HK-2 (cell line): Measurements from ENCODE around the gene TAGLN2.
A peak's percentile ranks its signal among the peaks of the same experiment; 100 is the strongest.

Source experiments
- DNase-seq: peaks from one replicate; pipeline ENCODE4 v3.0.0-alpha.2; 2018; ENCODE audit not compliant: unreplicated experiment

The TAGLN2 gene

DNA sequence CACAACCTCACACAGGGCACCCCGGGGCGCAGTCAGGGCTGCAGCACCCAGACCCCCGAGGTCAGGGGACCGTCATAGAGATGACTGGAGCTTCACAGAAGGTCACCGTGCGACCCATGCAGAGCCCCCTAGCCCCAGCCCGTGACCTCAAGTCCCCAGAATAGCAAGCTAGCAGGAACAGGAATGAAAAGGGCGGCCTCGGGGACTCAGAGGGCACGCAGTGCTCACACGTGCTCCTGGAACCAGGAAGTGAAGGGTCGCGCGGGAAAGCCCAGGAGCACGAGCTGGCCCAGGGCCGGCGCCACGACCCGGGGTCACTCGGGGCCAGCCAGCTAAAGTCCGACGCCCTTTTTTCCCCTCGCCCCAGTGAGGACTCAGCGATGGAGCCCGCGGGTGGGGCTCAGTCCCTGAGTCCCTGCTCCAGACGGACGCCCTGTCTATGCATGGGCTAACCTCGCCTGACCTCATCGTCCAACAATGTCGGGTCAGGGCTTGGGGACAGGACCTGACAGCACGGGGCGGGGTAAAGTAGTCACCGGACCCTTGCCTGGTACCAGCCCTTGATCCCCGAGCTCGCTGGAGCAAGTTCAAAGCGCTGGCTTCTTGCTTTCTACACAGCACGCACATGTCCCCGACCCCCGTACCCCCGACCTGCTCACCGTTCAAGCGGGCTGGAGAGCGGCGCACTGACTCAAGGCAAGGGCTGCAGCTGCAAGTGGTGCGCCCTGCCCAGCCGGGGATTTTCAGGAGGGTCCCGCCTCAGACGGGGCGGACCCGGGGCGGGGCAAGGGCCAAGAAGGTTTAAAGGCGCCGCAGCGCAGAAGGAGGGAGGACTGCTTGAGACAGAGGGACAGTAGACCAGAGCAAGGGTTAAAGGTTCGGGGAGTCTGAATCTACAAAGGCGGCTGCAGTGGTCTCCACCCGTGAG is at the start of gene TAGLN2:
Gene TAGLN2, minus strand, starts transcription at position 717 of the 928 bp plus-strand sequence. CDS start 4,998 bp downstream, outside the sequence.
- DNase-seq: peak; percentile 92

DNA sequence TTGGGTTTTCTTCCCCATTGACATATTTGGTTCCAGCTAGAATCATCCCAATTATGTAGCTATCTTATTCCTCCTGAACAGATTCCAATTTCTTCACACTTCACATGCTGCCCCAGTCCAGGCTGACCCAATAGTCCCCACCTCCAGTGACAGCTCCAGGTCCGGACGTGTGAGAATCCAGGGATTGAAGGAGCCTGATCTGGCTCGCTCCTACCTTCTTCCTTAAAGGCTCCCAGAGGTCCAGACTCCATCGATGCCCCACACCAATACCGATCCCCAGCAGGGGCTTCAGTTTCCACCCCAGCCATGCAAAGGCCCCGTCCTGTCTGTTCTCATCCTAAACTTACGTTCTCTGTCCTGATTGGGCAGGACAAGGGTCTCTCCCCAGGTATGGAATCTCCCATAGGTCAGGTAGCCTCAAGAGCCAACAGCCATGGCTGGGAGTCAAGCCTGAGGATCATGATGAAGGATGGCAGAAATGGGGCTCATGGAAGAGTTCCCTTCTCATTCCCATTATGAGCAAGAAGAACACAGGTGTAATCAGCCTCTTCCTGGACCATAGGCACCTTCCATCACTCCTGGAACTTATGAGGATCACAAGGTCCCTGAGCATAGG is 49.2 kb upstream of the TAGLN2 start:
- DNase-seq: no peak

DNA sequence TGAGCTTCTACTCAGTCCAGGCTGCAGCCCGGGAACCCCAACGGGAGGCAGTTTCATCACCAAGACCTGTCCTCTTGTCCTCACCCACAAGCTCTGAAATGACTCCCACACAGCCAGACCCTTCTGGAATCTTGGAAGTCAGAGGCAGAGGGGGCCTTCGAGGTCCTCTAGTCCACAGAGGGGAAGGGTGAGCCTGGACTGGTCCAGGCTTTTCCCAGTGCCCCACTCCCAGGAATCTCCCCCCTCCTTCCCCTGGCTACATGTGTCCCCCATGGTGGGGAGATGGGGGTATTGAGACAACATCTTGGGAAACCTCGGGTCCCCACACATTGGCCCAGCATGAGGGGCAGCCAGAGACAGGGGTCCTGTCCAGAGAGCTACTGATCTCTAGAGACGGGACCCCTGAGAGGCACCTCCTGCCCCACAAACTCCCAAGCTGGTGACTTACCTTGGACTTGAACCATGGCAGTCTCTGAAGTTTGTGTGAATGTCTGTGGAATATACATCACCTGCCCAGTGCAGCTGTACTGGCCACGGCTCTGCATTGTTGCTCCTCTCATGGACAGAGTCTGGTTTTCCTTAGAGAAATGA is 48.1 kb upstream of the TAGLN2 start:
- DNase-seq: no peak

GRCh38 chr1:159972443-159973205 is 47.3 kb upstream of the TAGLN2 start:
- DNase-seq: no peak

- DNase-seq: no peak
These were observed 45.6 kb upstream of the TAGLN2 start for GRCh38 chr1:159970932-159971342.

- DNase-seq: no peak
These were observed 43.6 kb upstream of the TAGLN2 start for GRCh38 chr1:159968901-159969300.

- DNase-seq: no peak
These were observed 40.0 kb upstream of the TAGLN2 start for GRCh38 chr1:159965263-159965662.

DNA sequence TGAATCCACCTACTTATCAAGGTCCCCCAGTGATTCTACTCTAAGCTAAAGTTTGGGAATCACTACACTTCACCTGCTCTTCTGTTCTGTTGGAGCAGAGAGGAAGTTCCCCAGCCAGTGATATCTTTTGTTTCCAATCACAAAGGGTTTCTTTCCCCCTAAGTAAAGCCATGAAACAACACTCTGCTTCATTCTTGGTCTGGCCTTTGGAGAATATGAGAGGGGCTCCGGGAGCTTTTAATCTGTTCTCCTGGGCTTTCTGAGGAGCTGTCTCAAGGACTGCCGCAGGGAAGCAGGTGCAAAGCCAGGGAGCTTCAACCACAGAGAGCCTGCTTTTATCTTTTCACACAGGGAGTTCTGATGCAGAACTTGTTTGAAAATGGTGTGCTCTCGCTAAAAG is 38.8 kb upstream of the TAGLN2 start:
- DNase-seq: no peak

- no peak for DNase-seq
These were observed 36.9 kb upstream of the TAGLN2 start for GRCh38 chr1:159962176-159962575.

- DNase-seq: no peak
These were observed 36.3 kb upstream of the TAGLN2 start for GRCh38 chr1:159961636-159962035.

- peak; percentile 22 for DNase-seq
These were observed 35.5 kb upstream of the TAGLN2 start for GRCh38 chr1:159960721-159961381.

DNA sequence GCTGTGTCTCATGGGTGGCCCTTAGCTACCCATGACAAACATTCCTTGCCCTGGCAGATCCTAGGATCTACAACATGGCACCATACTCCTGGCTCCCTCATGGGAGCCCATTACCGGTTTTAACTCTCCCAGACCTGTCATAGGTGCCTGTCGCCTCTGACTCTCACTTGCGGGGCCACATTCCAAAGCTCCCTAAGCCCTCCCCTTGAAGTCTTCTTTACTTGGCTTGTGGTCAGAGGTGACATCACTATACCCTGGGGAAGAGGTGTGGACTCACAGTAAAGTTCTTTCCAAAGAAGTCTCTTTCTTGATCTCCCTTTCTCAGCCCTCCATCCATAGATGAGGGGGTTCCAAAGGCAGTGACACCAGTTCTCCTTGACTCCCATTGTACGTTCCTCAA is 34.1 kb upstream of the TAGLN2 start:
- no peak for DNase-seq

GRCh38 chr1:159958719-159959380 is 33.5 kb upstream of the TAGLN2 start:
- DNase-seq: no peak

DNA sequence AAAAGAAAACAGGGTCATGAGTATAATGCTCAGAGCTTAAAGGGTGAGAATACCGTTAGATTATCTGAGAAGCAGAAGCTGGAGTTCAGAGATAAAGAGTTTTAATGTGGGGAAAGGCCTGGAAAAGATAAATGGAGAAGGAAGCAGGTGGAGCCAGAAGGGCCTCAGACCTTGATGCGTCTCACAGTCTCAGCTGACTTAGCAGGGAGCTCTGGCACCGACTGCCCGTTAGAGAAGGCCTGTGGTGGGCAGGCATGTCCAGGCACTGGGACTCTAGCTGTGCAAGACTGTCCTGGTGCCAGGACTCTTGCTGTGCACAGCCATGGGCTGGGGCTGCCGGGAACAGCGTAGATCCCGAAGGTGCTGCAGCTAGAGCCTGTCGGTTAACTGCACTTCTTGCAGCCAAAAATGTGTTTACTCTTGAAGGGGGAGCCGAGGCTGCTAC is 32.5 kb upstream of the TAGLN2 start:
- DNase-seq: no peak

DNA sequence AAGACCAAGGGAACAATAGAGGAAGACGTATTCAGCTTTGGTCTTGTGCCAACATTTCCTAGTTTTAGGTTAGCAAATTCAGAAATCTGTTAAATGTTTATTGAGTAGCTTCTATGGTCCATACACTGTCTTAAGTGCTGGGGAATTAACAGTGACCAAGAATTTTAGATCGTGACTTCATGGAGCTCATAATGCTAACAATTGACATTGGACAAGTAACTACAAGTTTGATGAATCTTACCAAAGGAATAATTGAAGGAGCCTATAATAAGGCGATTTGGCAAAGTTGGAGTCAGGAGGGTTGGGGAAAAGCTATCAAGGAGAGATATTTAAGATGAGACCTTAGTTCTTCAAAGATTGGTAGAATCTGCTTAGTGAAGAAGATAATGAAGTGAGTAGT is 30.1 kb upstream of the TAGLN2 start:
- DNase-seq: no peak

- DNase-seq: no peak
These were observed 28.5 kb upstream of the TAGLN2 start, which contains the start of gene SLAMF9 for GRCh38 chr1:159953536-159954515. SLAMF9 (minus strand) TSS chr1:159954237; CDS start chr1:159954137, 100 bp downstream.

DNA sequence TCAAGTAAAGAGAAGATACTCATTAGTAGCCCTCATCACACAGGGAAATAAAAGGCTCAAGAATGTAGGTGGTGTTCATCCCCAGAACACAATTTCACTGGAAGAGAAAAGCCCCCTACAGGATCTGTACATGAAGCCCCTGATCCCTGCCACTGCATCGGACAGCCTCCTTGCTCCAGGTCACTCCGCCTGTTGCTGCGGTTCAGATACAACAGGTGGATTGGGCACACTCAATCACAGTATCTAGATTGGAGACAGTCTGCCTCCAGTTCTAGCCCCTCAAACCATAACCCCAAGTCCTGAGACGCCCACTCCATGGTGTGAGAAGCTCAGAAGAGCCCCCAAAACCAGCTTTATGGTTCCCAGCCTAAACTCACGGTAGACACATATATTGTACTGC is 27.6 kb upstream of the TAGLN2 start:
- DNase-seq: no peak

DNA sequence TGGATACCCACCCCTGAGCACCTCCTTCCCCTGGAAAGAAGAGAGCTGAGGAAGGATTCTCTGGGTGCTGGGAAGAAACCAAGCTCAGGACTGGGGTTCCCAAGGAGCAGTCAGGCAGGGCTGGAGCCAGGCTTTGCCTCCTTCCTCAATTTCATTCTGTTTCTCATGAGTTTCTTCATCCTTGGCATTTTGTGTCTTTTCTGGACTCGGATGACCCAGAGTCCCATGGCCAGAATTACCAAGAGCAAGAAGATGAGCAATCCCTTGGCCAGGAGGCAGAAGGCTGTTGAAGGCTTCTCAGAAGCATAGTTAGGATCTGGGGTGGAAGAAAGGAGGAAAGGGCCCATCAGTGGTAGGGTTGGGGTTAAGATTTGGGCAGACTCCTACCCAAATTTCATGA is 26.2 kb upstream of the TAGLN2 start:
- DNase-seq: no peak

- DNase-seq: no peak
These were observed 25.7 kb upstream of the TAGLN2 start for GRCh38 chr1:159951016-159951415.
